Loucy (cell line): ENCODE measurements around the gene VDAC2.

Experiments used
- EZH2phosphoT487 ChIP-seq: fragments of 200-600 bp; IDR thresholded peaks from 2 replicates; pipeline ENCODE4 v1.6.1; 2018; ENCODE audit warnings: antibody characterized with exemption, mild to moderate bottlenecking, moderate library complexity, borderline replicate concordance
- TF ChIP-seq, protein P1 (sequence below): fragments of 200-600 bp; sonication (generic); conservative IDR thresholded peaks from 2 replicates; pipeline ENCODE4 v1.5.1; 2014; ENCODE audit warnings: mild to moderate bottlenecking, antibody characterized with exemption, low read length

DNA sequence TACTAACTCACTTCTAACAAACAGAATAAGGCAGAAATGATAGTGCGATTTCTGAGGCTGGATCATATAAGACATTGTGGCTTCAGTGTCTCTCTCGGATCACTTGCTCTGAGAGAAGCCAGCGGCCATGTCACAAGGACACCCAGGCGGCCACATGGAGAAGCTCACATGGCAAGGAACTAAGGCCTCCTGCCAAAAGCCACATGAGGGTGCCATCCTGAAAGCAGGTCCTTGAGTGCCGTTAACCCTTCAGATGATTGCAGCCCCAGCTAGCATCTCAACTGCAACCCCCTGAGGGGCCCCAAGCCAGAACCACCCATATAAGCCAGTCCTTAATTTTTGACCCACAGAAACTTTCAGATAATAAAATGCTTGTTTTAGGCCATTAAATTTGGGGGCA is 6.9 kb upstream of the VDAC2 start:
- TF ChIP-seq, protein P1, sequence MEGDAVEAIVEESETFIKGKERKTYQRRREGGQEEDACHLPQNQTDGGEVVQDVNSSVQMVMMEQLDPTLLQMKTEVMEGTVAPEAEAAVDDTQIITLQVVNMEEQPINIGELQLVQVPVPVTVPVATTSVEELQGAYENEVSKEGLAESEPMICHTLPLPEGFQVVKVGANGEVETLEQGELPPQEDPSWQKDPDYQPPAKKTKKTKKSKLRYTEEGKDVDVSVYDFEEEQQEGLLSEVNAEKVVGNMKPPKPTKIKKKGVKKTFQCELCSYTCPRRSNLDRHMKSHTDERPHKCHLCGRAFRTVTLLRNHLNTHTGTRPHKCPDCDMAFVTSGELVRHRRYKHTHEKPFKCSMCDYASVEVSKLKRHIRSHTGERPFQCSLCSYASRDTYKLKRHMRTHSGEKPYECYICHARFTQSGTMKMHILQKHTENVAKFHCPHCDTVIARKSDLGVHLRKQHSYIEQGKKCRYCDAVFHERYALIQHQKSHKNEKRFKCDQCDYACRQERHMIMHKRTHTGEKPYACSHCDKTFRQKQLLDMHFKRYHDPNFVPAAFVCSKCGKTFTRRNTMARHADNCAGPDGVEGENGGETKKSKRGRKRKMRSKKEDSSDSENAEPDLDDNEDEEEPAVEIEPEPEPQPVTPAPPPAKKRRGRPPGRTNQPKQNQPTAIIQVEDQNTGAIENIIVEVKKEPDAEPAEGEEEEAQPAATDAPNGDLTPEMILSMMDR, result no peak
- TF ChIP-seq EZH2phosphoT487, result no peak
